Retina (tissue), 1 donor: Measurements from ENCODE around the gene KCTD19.

Experiments used
- DNase-seq: peaks from one replicate; pipeline ENCODE4 v3.0.0-alpha.2; 2016

KCTD19 gene

DNA sequence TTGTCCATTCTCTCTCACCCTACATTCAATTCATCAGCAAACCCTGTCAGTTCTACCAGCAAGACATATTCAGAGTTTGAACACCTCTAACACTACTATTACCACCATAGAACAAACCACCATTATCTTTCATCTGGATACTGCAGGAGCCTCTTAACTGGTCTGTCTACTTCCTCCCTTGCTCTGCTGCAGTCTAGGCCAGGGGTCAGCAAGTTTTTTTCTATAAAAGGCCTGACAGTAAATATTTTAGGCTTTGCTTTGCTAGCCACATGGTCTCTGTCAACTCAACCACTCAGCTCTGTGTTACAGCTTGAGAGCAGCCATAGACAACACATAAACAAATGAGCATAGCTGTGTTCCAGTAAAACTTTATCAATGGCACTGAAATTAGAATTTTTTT, 13.8 kb downstream of the KCTD19 start:
- DNase-seq = no peak

DNA sequence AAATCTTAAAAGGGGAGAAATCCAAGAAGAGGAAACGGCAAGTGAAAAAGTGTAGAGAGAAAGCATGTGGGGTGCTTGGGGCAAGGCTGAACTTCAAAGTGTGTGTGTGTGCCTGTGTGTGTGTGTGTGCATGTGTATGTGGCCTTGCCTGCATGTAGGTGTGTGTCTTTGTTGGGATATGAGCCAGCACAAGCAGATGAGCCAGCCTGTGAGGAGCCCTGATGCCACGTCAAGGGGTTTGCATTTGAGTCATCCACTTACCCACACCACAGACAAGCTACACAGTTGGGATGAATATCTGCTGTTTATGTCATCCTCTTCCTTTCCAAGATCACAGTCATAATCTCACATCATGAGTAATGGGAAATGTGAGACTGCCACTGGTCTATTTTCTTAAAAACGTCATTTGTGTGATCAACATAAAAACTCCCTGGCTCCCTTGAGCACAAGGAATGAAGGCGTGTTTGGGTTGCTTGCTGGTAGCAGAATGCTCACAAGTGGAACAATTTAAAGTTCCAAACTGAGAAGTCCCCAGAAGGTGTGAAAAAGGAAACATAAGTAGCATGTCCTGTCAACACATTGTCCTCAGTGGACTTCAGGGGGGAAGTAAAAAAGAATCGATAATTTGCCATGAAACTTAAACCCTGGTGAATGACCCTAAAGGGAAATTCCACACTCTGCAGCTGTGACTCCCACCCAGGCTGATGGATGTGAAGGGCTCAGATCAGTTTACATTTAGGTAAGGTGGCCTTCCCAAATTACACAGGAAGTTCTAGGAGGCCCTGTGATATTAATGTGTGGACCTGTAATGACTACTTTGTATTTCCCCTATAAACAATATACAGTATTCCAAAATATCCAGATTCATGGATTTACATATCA, 14.7 kb downstream of the KCTD19 start:
- DNase-seq = no peak

DNA sequence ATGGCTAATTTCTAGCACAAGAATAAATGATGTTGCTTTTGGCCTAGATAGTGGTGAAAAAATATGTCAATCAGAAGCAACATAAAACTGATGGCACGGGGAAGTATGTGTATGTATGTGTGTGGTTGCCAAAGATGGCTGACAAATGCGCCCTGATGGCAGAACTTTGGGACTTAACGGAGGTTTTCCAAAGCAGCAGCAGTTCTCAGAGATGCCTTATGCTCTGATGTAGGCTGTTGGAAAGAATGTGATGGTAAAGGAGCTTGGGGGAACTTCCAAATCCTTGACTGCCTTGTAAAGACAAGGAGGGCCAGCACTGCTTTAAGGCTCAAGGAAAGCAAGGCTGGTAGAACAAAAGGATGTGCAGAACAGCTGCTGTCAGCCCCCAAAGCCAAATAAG, 16.0 kb downstream of the KCTD19 start:
- DNase-seq = no peak

GRCh38 chr16:67305216-67306071, 21.1 kb downstream of the KCTD19 start:
- no peak for DNase-seq

DNA sequence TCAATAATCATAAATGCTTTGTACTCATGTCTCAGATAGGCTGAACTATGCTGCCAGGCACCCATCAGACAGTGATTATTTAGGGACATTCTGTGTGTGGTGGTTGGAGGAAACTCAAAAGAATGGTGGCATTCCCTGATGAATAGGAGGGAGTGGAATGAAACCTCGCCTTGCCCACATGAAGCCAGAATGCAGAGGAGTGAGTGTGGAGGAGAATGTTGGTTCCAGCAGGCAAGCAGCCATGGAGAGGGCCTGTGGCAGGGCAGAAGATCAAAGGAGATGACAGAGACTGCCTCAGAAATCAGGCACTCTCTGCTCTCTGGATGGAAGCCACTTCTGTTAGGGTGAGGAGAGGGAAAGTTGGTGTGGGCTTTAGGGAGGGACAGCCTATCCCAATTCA, 22.5 kb downstream of the KCTD19 start:
- no peak for DNase-seq

DNA sequence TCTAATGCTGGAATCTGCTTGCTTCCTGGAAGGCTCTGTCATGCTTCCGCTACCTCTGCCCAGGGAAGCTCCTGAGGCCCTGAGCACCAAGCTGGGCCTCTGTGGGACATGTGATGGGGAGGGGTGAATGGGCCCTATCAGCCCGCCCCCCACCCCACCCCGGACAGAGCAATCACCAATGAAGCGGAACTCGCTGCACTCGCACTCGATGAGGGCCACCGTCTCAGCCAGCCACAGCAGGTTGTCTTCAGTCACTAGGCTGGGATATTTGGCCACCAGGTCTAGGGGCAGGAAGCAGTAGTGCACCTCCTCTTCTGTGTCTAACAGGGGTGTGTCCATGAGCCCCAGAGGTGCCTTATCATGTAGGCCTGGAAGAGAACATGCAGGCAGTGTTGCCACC, 23.6 kb downstream of the KCTD19 start:
- DNase-seq = peak; percentile 20

- DNase-seq = no peak
These were observed 24.5 kb downstream of the KCTD19 start for GRCh38 chr16:67302076-67302475.

DNA sequence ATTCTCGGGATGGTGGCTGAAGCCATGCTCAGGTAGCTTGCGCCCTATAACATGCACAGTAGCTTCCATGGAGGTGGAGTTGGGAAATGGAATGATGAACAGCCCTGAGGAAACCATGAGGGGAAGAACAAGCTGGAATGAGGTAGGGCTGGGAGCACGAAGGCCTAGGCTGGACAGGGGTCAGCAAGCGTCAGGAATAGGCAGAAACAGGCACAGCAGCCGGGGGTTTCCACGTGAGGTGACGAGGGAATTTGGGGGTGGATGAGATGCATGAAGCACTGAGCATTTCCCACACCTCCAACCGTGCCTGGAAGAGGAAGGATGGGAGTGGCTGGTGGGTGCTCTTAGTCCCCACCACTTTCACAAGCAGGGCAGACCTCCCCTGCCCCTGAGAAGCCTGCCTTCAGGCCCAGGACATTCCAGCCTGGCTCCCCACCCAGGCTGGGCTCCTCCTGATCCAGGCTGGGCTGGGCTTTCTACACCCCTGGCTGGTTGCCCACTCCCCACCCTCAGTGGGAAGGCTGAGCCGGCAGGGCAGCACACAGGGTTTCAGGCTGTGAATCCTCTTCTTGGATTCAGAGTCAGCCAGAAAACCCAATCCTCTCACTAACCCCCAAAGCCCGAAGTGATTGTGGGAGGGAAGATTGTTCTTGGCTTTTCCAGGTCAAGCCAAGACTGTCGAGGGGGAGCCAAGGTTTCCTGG, 25.3 kb downstream of the KCTD19 start:
- DNase-seq = no peak

- DNase-seq = no peak
These were observed 27.3 kb downstream of the KCTD19 start for GRCh38 chr16:67299269-67299668.

- no peak for DNase-seq
These were observed 28.3 kb downstream of the KCTD19 start for GRCh38 chr16:67298277-67298676.

DNA sequence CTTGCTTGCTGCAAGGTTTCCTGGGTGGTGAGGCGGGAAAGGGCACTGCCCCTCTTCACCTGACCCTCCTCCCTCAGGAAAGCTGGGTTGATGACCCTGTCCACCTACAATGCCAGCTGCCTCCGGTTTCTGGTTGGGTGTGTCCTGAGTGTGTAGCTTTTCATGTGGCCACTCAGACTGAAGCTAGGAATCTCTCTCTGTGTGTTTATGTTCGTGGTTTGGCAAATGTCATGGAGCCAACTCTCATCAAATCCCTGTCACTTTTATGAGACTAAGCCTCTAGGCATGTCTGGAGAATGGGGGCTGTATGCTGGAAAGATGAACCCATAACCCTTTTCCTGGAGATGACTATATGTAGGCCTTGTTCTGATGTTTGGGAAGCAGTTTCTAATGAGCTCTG, 30.1 kb downstream of the KCTD19 start:
- DNase-seq = no peak

DNA sequence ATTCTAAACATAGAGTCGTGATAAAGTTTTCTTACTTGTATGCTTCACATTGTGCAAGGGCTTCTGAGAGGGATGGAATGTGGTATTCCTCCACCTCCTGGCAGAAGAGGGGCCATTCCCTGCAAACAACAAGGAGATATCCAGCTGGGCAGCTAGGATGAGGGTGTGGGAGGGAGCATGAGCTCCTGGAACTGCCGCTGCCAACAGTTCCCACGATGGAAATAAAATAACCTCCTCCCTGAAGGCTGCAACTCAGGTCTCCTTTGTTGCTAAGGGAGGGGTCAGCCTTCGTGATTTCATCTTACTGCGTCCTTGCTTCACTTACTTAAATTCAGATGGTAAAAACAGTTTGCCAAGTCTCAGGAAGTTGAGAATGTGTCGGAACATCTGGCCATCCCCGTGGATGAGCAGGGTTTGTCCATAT, 31.6 kb downstream of the KCTD19 start:
- DNase-seq = no peak

DNA sequence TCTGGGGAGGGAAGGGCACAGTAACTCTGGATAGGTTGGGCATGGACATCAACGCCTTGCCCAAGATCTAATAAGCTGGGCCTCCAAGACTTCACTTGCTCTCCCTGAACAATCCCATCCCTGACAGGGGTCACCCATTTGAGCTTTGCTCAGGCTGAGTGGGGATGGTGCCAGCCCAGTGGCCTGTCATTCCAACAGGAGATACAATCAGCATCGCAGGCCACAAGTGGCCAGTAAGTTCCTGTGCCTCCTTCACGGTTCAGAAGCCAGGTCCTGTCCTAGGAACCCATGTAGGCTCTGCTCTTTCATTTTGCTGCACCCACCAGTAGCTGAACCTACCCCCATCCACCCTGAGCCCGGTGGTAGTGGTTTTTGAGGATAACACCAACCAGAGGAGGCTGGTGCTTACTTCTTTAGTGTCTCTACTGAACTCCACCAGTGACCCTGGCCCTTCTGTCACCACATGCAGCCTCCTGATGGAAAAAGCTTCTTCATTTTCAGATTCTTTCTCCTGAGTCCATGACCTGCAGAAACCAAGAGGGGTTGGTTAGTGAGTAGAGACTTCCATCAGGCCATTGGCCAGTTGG, 32.3 kb downstream of the KCTD19 start:
- no peak for DNase-seq

DNA sequence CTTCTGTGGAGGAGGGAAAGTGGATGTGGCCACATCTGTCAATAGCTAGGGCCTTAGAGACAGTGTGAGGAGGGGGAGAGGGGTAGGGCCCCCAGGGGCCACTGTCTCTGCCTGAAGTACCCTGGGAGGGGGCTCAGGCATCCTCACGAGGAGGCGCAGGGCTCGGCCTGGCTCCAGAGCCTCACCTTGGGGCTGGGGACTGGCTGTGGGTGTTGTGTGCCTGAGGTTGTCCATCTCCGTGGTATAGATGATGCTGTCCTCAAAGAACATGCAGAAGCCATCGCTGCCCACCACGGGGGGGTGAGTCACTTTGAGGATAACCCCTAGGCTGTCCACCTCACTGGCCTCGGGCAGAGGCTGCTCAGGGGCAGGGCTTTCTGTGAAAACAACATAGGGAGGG, 35.1 kb downstream of the KCTD19 start:
- no peak for DNase-seq

- no peak for DNase-seq
These were observed 38.6 kb downstream of the KCTD19 start for GRCh38 chr16:67287960-67288359.

DNA sequence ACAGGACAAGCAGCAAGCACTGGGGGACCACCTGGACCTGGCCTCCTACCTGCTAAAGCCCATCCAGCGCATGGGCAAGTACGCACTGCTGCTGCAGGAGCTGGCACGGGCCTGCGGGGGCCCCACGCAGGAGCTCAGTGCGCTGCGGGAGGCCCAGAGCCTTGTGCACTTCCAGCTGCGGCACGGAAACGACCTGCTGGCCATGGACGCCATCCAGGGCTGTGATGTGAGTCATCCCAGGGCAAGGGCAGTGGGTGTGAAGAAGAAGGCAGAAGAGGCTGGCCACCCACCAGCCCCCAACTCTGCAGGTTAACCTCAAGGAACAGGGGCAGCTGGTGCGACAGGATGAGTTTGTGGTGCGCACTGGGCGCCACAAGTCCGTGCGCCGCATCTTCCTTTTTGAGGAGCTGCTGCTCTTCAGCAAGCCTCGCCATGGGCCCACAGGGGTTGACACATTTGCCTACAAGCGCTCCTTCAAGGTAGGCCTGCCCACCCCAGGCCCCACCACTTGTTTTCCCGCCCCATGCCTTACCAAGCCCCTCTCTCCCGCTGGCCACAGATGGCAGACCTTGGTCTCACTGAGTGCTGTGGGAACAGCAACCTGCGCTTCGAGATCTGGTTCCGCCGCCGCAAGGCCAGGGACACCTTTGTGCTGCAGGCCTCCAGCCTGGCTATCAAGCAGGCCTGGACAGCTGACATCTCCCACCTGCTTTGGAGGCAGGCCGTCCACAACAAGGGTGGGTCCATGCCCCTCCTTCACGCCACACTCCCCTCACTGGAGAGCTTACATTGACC, 39.9 kb downstream of the KCTD19 start:
- no peak for DNase-seq

DNA sequence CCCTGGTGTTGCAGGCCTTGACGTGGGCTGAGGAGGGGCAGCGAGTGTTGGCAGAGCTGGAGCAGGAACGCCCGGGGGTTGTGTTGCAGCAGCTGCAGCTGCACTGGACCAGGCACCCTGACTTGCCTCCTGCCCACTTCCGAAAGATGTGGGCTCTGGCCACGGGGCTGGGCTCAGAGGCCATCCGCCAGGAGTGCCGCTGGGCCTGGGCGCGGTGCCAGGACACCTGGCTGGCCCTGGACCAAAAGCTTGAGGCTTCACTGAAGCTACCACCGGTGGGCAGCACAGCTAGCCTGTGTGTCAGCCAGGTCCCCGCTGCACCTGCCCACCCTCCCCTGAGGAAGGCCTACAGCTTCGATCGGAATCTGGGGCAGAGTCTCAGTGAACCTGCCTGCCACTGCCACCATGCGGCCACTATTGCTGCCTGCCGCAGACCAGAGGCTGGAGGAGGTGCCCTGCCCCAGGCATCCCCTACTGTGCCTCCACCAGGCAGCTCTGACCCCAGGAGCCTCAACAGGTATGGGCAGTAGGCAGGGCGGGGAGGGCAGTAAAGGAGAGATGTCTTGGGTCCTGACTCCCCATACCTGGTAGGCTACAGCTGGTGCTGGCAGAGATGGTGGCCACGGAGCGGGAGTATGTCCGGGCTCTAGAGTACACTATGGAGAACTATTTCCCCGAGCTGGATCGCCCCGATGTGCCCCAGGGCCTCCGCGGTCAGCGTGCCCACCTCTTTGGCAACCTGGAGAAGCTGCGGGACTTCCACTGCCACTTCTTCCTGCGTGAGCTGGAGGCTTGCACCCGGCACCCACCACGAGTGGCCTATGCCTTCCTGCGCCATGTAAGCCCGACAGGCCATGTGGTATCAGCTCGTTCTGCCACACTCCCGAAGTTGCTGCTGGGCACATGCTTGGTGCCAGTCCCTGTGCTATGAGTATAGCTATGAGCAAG, 41.6 kb downstream of the KCTD19 start:
- DNase-seq = peak; percentile 44

- DNase-seq = no peak
These were observed 42.5 kb downstream of the KCTD19 start for GRCh38 chr16:67283826-67284555.

DNA sequence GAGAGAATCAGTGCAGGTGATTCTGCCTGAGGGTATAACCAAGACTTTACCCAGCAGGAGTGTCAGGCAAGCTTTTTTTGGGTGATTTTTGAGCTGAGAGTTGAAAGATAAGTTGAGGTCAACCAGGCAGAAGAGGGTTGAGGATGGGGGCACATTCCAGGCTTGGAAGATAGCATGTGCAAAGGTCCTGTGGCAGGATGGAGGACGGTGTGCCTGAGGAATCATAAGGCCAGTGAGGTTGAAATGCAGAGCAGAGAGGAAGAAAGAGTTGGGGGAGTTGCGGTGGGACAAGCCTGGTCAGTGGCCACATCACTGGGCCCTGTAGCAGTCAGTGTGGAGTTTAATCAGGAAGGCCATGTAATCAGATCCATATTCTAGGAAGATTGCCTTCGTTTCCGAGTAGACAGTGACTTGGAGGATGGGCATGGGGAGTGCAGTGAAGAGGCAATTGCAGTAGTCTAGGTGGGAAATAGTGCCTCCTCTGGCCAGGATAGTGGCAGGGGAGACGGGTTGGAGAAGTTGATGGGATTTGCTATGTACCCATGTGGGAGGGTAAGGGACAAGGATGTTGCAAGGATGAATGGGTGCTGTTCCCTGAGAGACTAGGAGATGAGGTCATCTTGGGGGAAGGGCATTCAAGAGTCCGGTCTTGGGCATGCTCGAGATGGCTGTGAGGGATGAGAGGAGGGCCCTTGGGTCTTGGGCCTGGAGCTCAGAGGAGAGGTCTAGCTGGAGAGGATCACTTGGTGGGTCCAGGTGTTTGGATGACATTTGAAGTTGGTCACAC, 43.3 kb downstream of the KCTD19 start:
- no peak for DNase-seq
